C4-2B (cell line): ENCODE measurements around the gene TTC34.
A peak's percentile ranks its signal among the peaks of the same experiment; 100 is the strongest.

Experiments
- H3K27ac ChIP-seq: fragments of 450-650 bp; 2 replicates; pipeline ENCODE4 v1.5.1; 2017
- CTCF ChIP-seq: fragments of 450-650 bp; conservative IDR thresholded peaks from 2 replicates; pipeline ENCODE4 v1.5.1; 2017; ENCODE audit warnings: mild to moderate bottlenecking
- ZFX ChIP-seq: fragments of 450-650 bp; IDR thresholded peaks from 2 replicates; pipeline ENCODE4 v1.6.1; 2017

The TTC34 gene

GRCh38 chr1:2593251-2593878, 208.1 kb downstream of the TTC34 start:
- TF ChIP-seq ZFX (no peak), CTCF (no peak)
- peak overlapping the region; percentile 76 for H3K27ac ChIP-seq

GRCh38 chr1:2592672-2593071, 208.8 kb downstream of the TTC34 start:
- H3K27ac ChIP-seq: peak overlapping the region; percentile 76
- TF ChIP-seq CTCF (no peak), ZFX (no peak)

DNA sequence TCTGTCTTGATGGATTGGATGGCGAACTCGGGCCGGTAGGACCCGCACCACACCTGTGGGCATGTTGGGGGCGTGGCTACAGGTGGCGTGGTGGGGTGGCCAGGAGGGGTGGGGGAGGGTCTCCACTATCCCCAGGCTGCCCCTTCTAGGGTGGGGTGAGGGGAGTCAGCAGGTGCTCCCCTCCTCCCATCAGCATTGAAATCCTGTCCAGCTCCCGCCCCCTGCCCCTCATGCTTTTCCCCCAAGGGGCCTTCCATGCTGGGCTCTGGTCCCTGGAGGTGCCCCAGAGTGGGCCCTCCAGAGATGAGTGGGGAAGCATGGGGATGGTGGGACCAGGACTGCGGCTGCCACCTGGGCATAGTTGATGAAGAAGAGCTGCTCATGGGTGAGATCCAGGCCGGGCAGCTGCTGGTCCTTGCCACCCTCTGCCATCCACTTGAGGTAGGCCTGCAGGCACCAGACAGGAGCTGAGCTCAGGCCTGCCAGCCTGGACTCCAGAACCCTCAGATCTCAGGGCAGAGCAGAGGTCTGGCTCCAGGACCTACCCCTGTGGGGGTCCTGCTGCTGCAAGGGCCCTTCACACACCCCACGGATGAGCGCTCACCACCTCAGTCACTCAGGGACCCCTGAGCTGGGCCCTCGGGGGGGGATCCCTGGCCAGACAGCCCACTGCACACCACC, 209.8 kb downstream of the TTC34 start:
- TF ChIP-seq ZFX (no peak), CTCF (no peak)
- peak overlapping the region; percentile 76 for H3K27ac ChIP-seq

DNA sequence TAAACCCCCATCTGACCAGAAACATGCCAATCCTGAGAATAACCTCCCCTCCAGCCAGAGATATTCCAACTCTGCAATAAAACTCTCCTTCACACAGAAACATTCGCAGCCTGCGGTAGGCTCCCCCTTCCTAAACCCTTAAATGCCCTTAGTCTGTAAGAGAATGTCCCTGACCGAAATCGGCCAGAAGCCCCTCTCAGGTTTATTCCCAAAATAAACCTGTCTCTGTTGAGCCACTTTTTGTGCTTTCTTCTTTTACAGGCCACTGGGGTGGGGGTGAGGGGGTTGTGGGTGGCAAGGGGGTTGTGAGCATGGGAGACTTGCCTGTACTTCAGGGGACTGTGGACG, 210.3 kb downstream of the TTC34 start:
- TF ChIP-seq CTCF (no peak), ZFX (no peak)
- no peak overlapping the region for H3K27ac ChIP-seq

GRCh38 chr1:2590233-2591141, 211.0 kb downstream of the TTC34 start:
- TF ChIP-seq ZFX: no peak
- TF ChIP-seq CTCF: no peak
- no peak overlapping the region for H3K27ac ChIP-seq

GRCh38 chr1:2589431-2590232, 211.9 kb downstream of the TTC34 start:
- no peak overlapping the region for H3K27ac ChIP-seq
- TF ChIP-seq ZFX: no peak
- TF ChIP-seq CTCF: no peak
